ENCODE results near the gene MEAF6. TPM values are rescaled to one million over a fixed set of nuclear protein-coding genes. Genes with fewer than 3 reads are reported as not detected.
A peak's percentile ranks its signal among the peaks of the same experiment; 100 is the strongest.
"Not testable (repeated sequence)": the region's sequence is repeated elsewhere in the genome, so short reads cannot be mapped to it uniquely, and the experiment has no call there.

The MEAF6 gene
- total and polyA plus RNA-seq, 8 donors: 25.8 to 76.3 (median 53.8) TPM

DNA sequence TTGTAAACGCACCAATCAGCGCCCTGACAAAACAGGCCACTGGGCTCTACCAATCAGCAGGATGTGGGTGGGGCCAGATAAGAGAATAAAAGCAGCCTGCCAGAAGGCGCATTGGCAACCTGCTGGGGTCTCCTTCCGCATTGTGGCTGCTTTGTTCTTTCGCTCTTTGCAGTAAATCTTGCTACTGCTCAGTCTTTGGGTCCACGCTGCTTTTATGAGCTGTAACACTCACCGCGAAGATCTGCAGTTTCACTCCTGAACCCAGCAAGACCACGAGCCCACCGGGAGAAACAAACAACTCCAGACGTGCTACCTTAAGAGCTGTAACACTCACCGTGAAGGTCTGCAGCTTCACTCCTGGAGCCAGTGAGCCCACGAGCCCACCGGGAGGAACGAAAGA is 4.4 kb upstream of the MEAF6 start:
- peak in 1 of 3 donors; percentile 6 for TF ChIP-seq POLR2AphosphoS5 (IDR thresholded peaks at IDR 0.05)
- H3K27ac ChIP-seq; H3K4me1 ChIP-seq; intact Hi-C loops (cut with DNase I; ENCODE audit: low total_unique reads); H3K27me3 ChIP-seq; H3K9me3 ChIP-seq; H3K36me3 ChIP-seq; DNase-seq: not testable (repeated sequence)
- peak overlapping the region in 1 of 4 donors; percentile 11 for H3K4me3 ChIP-seq
- WGBS, 5 donors: 71 to 79% (median 75%) methylated on average over 15 of the region's 15 CpGs

DNA sequence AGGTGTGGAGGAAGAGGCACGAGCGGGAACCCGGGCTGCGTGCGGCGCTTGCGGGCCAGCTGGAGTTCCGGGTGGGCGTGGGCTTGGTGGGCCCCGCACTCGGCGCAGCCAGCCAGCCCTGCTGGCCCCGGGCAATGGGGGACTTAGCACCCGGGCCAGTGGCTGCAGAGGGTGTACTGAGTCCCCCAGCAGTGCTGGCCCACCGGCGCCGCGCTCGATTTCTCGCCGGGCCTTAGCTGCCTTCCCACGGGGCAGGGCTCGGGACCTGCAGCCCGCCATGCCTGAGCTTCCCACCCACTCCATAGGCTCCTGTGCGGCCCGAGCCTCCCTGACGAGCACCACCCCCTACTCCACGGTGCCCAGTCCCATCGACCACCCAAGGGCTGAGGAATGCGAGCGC is 3.7 kb upstream of the MEAF6 start:
- intact Hi-C loops (cut with DNase I; ENCODE audit: low total_unique reads); H3K4me3 ChIP-seq; H3K9me3 ChIP-seq; H3K27me3 ChIP-seq; H3K36me3 ChIP-seq; DNase-seq; H3K27ac ChIP-seq: not testable (repeated sequence)
- peaks cover 7 to 16% (median 14%) of the 10 kb centered on the region in 4 donors for H3K4me1 ChIP-seq
- WGBS, 5 donors: 86 to 96% (median 94%) methylated on average over 4 to 29 of the region's 31 CpGs; no CpG with 5 or more reads in 2 of the 5 donors

- no peaks in the 10 kb centered on the region for H3K27me3 ChIP-seq
- H3K27ac ChIP-seq: no peak overlapping the region
- no peak for DNase-seq
- no peaks in the 10 kb centered on the region for H3K9me3 ChIP-seq
- no peak for TF ChIP-seq EP300 (IDR thresholded peaks at IDR 0.05)
- TF ChIP-seq POLR2A (IDR thresholded peaks at IDR 0.05): no peak
- TF ChIP-seq CTCF (IDR thresholded peaks at IDR 0.05): no peak
- TF ChIP-seq POLR2AphosphoS5 (IDR thresholded peaks at IDR 0.05): no peak
- peaks cover 0 to 7% (median 2%) of the 10 kb centered on the region in 4 donors for H3K36me3 ChIP-seq
- H3K4me1 ChIP-seq: peaks cover 13 to 23% (median 19%) of the 10 kb centered on the region in 4 donors
- no peak overlapping the region for H3K4me3 ChIP-seq
- WGBS, 5 donors: 88 to 92% (median 90%) methylated on average over 1 of the region's 1 CpG
- intact Hi-C loops (cut with DNase I; ENCODE audit: low total_unique reads): no loop called here
These were observed 3.0 kb upstream of the MEAF6 start for GRCh38 chr1:37517569-37517968.

DNA sequence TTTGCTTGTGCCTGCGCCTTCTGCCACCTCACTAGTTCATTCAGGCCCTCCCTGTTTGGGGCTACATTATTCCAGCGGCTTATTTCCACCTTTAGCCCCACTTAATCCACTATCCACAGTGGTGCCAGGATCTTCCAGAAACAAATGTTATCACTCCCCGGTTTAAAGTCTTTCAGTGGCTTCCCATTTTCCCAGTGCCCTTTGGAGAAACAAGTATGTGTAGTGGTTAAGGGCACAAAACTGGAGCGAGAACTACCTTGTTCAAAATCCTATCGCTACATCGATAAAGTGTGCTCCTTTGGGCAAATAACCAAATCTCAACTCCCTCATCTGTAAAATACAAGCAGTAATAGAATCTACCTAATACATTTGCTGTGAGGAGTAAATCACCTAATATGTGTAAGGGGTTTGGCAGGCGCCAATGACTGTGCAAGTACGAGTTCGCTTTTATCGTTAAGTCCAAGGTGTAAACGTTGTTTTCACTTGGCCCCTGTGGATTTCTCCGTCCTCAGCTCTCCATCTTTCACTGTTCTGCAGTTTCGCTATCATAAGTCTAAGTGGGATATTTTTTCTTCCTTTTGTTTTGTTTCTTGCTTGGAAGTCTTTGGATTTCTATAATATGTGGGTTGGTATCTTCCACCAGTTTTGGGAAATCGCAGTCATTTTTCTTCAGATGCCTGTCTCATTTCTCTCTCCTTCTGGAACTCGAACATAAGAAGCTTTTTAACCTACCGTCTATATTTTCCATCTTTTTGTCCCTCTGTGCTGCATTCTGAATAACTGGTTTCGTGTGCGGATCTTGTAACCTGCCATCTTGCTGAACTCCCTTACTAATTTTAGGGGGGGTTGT is 844 bp upstream of the MEAF6 start:
- Histone ChIP-seq H3K27me3 (no peaks in the 10 kb centered on the region), H3K4me1 (peaks cover 15 to 32% (median 24%) of the 10 kb centered on the region in 4 donors), H3K36me3 (peaks cover 0 to 26% (median 17%) of the 10 kb centered on the region in 4 donors), H3K4me3 (peak overlapping the region; percentile 86 to 100 (median 94)), H3K9me3 (no peaks in the 10 kb centered on the region), H3K27ac (peak overlapping the region; percentile 90 to 98 (median 97))
- no peak for DNase-seq
- 71 to 75% (median 72%) methylated on average over 18 of the region's 18 CpGs for WGBS, 5 donors
- intact Hi-C loops (cut with DNase I; ENCODE audit: low total_unique reads): no loop called here
- TF ChIP-seq POLR2AphosphoS5 (IDR thresholded peaks at IDR 0.05): no peak
- no peak for TF ChIP-seq POLR2A (IDR thresholded peaks at IDR 0.05)
- TF ChIP-seq EP300 (IDR thresholded peaks at IDR 0.05): no peak
- no peak for TF ChIP-seq CTCF (IDR thresholded peaks at IDR 0.05)

GRCh38 chr1:37513795-37514349 is 694 bp downstream of the MEAF6 start:
- Histone ChIP-seq H3K4me3 (peak overlapping the region; percentile 86 to 100 (median 94)), H3K36me3 (peaks cover 0 to 41% (median 30%) of the 10 kb centered on the region in 4 donors), H3K27ac (peak overlapping the region; percentile 90 to 98 (median 97)), H3K9me3 (no peaks in the 10 kb centered on the region), H3K27me3 (no peaks in the 10 kb centered on the region), H3K4me1 (peaks cover 15 to 32% (median 24%) of the 10 kb centered on the region in 4 donors)
- DNase-seq: peak; percentile 27 to 76
- TF ChIP-seq CTCF (IDR thresholded peaks at IDR 0.05): no peak
- TF ChIP-seq POLR2AphosphoS5 (IDR thresholded peaks at IDR 0.05): no peak
- no peak for TF ChIP-seq POLR2A (IDR thresholded peaks at IDR 0.05)
- no peak for TF ChIP-seq EP300 (IDR thresholded peaks at IDR 0.05)
- 1 to 3% (median 2%) methylated on average over 12 to 26 of the region's 26 CpGs for WGBS, 5 donors
- intact Hi-C loops (cut with DNase I; ENCODE audit: low total_unique reads): no loop called here

All from stomach (tissue), 9 donors.